Measurements from ENCODE around the gene TMEM161B.

GRCh38 chr5:88183255-88183654 is 85.4 kb downstream of the TMEM161B start:
- TF ChIP-seq USF1 (IDR thresholded peaks at IDR 0.05) (no peak), EP300 (IDR thresholded peaks at IDR 0.05; ENCODE audit: borderline replicate concordance) (no peak), CEBPB (IDR thresholded peaks at IDR 0.05) (no peak), MAX (IDR thresholded peaks at IDR 0.05) (no peak), REST (IDR thresholded peaks at IDR 0.05; ENCODE audit: low read depth) (no peak), ZBTB7A (IDR thresholded peaks at IDR 0.05; ENCODE audit: low read depth) (no peak), RAD21 (IDR thresholded peaks at IDR 0.05; ENCODE audit: low read depth) (no peak), FOXM1 (IDR thresholded peaks at IDR 0.05; ENCODE audit: borderline replicate concordance, low read depth) (no peak), TAF1 (IDR thresholded peaks at IDR 0.05; ENCODE audit: low read depth) (no peak), YY1 (IDR thresholded peaks at IDR 0.05; ENCODE audit: low read depth) (no peak), TCF12 (IDR thresholded peaks at IDR 0.05; ENCODE audit: low read depth) (no peak), CREB1 (IDR thresholded peaks at IDR 0.05; ENCODE audit: low read depth) (no peak), TEAD4 (IDR thresholded peaks at IDR 0.05) (no peak), EGR1 (IDR thresholded peaks at IDR 0.05) (no peak)
